HepG2 (cell line): ENCODE results near the gene ASL. TPM values are rescaled to one million over a fixed set of nuclear protein-coding genes. Genes with fewer than 3 reads are reported as not detected.

ENCODE experiments used
- GATAD1 ChIP-seq: IDR thresholded peaks from 2 replicates; pipeline ENCODE4 v1.6.1; 2016; ENCODE audit warnings: missing genetic modification reagents, missing compliant biosample characterization
- MATR3 ChIP-seq: sonication (generic); formaldehyde crosslinking; IDR thresholded peaks from 2 replicates; pipeline ENCODE4 v1.4.0; 2020; ENCODE audit warnings: missing genetic modification reagents
- PITX1 ChIP-seq: sonication (generic); formaldehyde crosslinking; IDR thresholded peaks from 2 replicates; pipeline ENCODE4 v1.5.1; 2020; ENCODE audit warnings: mild to moderate bottlenecking, missing genetic modification reagents
- PTBP1 ChIP-seq: fragments of 200-400 bp; formaldehyde crosslinking; IDR thresholded peaks from 2 replicates; pipeline ENCODE4 v1.6.1; 2018; ENCODE audit warnings: low read length, low read depth; ENCODE audit not compliant: poor library complexity, severe bottlenecking
- SIN3B ChIP-seq: fragments of 150-350 bp; IDR thresholded peaks from 2 replicates; pipeline ENCODE4 v1.6.1; 2014; ENCODE audit warnings: low read length
- SMYD3 ChIP-seq: sonication (generic); formaldehyde crosslinking; IDR thresholded peaks from 2 replicates; pipeline ENCODE4 v1.8.1; 2023; ENCODE audit warnings: mild to moderate bottlenecking, missing genetic modification reagents
- SOX6 ChIP-seq, 2 experiments: fragments of 450-650 bp in 1 of 2; sonication (generic) in 1 of 2; formaldehyde crosslinking in 1 of 2; IDR thresholded peaks; 2 replicates each; pipeline versions ENCODE4 v1.4.0 to v1.6.1; 2017 to 2020; ENCODE audit warnings: antibody characterized with exemption in 1 of 2, mild to moderate bottlenecking in 1 of 2, missing genetic modification reagents in 1 of 2
- TAF1 ChIP-seq: sonication (generic); formaldehyde crosslinking; IDR thresholded peaks from 2 replicates; pipeline ENCODE4 v1.4.0; 2020; ENCODE audit warnings: missing genetic modification reagents
- TBX2 ChIP-seq: sonication (generic); formaldehyde crosslinking; IDR thresholded peaks from 2 replicates; pipeline ENCODE4 v1.5.0; 2020; ENCODE audit warnings: missing genetic modification reagents, mild to moderate bottlenecking, borderline replicate concordance
- ZNF101 ChIP-seq: sonication (generic); formaldehyde crosslinking; IDR thresholded peaks from 2 replicates; pipeline ENCODE4 v1.4.0; 2020; ENCODE audit warnings: mild to moderate bottlenecking, low read depth, missing genetic modification reagents, borderline replicate concordance
- ZNF34 ChIP-seq: sonication (generic); formaldehyde crosslinking; IDR thresholded peaks from 2 replicates; pipeline ENCODE4 v1.4.0; 2020; ENCODE audit warnings: mild to moderate bottlenecking, missing genetic modification reagents, borderline replicate concordance
- ZNF432 ChIP-seq: sonication (generic); formaldehyde crosslinking; IDR thresholded peaks from 2 replicates; pipeline ENCODE4 v1.5.0; 2020; ENCODE audit warnings: missing genetic modification reagents, mild to moderate bottlenecking, borderline replicate concordance
- ZNF629 ChIP-seq: sonication (generic); formaldehyde crosslinking; conservative IDR thresholded peaks from 2 replicates; pipeline ENCODE4 v1.5.0; 2020; ENCODE audit warnings: missing genetic modification reagents
- polyA plus RNA-seq, 8 experiments: library from polyadenylated mRNA; depleted of rRNA in 3 of 8; stranded (reverse) in 7 of 8; unstranded in 1 of 8; fragments of >200 nt; fragmentation: Illumina TruSeq in 4 of 8; extraction: Trizol in 4 of 8; gene quantifications; 2 replicates each; pipeline versions ENCODE4 v1.2.1 to v1.2.3, GENCODE V29; 2011 to 2016; ENCODE audit warnings: low read depth in 4 of 8, missing spikeins in 1 of 8, mixed read lengths in 1 of 8; ENCODE audit not compliant: insufficient read depth in 1 of 8
- total RNA-seq, 5 experiments: library from RNA; depleted of rRNA; stranded (reverse); fragments of >200 nt; fragmentation: Illumina TruSeq; extraction: Trizol; gene quantifications; 2 replicates each; pipeline ENCODE4 v1.2.3, GENCODE V29; 2016; ENCODE audit warnings: low read depth in 1 of 5
- TF ChIP-seq, protein P1 (sequence below): sonication (generic); formaldehyde crosslinking; IDR thresholded peaks from 2 replicates; pipeline ENCODE4 v1.5.1; 2020; ENCODE audit warnings: mild to moderate bottlenecking, missing genetic modification reagents, moderate library complexity
- TF ChIP-seq, protein P2 (sequence below): sonication (generic); formaldehyde crosslinking; conservative IDR thresholded peaks from 2 replicates; pipeline ENCODE4 v1.5.0; 2020; ENCODE audit warnings: missing genetic modification reagents
- TF ChIP-seq, protein P3 (sequence below): sonication (generic); formaldehyde crosslinking; IDR thresholded peaks from 2 replicates; pipeline ENCODE4 v1.5.0; 2020; ENCODE audit warnings: missing genetic modification reagents
- TF ChIP-seq, protein P4 (sequence below): sonication (generic); formaldehyde crosslinking; conservative IDR thresholded peaks from 2 replicates; pipeline ENCODE4 v1.4.0; 2020; ENCODE audit warnings: mild to moderate bottlenecking, missing genetic modification reagents, moderate library complexity
- TF ChIP-seq, protein P5 (sequence below): sonication (generic); formaldehyde crosslinking; IDR thresholded peaks from 2 replicates; pipeline ENCODE4 v1.5.0; 2020; ENCODE audit warnings: mild to moderate bottlenecking, missing genetic modification reagents, moderate library complexity

The ASL gene
- total and polyA plus RNA-seq, 2 of the 13 experiments (the other 11 are each of a cell fraction or from before 2014, with no cell fraction given): 71.4 to 96.5 TPM

DNA sequence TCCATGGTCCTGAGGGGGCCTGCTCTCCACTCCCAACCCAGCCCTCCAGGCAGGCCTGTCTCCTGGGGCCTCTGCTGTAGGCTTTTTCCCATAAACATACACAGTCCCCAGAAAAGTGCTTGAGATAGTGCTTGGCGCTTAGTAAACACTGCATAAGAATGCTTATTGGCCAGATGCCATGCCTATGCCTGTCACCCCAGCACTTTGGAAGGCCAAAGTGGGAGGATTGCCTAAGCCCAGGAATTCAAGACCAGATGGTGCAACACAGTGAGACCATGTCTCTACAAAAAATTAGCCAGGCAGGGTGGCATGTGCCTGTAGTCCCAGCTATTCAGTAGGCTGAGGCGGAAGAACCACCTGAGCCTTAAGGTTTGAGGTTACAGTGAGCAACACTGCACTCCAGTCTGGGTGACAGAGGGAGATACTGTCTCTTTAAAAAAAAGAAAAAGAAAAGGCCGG lies 24.6 kb upstream of the ASL start (continued):
- TF ChIP-seq, protein P1, sequence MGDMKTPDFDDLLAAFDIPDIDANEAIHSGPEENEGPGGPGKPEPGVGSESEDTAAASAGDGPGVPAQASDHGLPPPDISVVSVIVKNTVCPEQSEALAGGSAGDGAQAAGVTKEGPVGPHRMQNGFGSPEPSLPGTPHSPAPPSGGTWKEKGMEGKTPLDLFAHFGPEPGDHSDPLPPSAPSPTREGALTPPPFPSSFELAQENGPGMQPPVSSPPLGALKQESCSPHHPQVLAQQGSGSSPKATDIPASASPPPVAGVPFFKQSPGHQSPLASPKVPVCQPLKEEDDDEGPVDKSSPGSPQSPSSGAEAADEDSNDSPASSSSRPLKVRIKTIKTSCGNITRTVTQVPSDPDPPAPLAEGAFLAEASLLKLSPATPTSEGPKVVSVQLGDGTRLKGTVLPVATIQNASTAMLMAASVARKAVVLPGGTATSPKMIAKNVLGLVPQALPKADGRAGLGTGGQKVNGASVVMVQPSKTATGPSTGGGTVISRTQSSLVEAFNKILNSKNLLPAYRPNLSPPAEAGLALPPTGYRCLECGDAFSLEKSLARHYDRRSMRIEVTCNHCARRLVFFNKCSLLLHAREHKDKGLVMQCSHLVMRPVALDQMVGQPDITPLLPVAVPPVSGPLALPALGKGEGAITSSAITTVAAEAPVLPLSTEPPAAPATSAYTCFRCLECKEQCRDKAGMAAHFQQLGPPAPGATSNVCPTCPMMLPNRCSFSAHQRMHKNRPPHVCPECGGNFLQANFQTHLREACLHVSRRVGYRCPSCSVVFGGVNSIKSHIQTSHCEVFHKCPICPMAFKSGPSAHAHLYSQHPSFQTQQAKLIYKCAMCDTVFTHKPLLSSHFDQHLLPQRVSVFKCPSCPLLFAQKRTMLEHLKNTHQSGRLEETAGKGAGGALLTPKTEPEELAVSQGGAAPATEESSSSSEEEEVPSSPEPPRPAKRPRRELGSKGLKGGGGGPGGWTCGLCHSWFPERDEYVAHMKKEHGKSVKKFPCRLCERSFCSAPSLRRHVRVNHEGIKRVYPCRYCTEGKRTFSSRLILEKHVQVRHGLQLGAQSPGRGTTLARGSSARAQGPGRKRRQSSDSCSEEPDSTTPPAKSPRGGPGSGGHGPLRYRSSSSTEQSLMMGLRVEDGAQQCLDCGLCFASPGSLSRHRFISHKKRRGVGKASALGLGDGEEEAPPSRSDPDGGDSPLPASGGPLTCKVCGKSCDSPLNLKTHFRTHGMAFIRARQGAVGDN (CRISPR knock-in tag): no peak
- TF ChIP-seq ZNF34 (CRISPR knock-in tag): no peak
- no peak for TF ChIP-seq SMYD3 (CRISPR knock-in tag)
- TF ChIP-seq, protein P2, sequence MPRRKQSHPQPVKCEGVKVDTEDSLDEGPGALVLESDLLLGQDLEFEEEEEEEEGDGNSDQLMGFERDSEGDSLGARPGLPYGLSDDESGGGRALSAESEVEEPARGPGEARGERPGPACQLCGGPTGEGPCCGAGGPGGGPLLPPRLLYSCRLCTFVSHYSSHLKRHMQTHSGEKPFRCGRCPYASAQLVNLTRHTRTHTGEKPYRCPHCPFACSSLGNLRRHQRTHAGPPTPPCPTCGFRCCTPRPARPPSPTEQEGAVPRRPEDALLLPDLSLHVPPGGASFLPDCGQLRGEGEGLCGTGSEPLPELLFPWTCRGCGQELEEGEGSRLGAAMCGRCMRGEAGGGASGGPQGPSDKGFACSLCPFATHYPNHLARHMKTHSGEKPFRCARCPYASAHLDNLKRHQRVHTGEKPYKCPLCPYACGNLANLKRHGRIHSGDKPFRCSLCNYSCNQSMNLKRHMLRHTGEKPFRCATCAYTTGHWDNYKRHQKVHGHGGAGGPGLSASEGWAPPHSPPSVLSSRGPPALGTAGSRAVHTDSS: no peak
- no peak for TF ChIP-seq PTBP1
- TF ChIP-seq, protein P3, sequence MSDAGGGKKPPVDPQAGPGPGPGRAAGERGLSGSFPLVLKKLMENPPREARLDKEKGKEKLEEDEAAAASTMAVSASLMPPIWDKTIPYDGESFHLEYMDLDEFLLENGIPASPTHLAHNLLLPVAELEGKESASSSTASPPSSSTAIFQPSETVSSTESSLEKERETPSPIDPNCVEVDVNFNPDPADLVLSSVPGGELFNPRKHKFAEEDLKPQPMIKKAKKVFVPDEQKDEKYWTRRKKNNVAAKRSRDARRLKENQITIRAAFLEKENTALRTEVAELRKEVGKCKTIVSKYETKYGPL: no peak
- TF ChIP-seq ZNF432 (CRISPR knock-in tag): no peak
- no peak for TF ChIP-seq TBX2 (CRISPR knock-in tag)
- TF ChIP-seq, protein P4, sequence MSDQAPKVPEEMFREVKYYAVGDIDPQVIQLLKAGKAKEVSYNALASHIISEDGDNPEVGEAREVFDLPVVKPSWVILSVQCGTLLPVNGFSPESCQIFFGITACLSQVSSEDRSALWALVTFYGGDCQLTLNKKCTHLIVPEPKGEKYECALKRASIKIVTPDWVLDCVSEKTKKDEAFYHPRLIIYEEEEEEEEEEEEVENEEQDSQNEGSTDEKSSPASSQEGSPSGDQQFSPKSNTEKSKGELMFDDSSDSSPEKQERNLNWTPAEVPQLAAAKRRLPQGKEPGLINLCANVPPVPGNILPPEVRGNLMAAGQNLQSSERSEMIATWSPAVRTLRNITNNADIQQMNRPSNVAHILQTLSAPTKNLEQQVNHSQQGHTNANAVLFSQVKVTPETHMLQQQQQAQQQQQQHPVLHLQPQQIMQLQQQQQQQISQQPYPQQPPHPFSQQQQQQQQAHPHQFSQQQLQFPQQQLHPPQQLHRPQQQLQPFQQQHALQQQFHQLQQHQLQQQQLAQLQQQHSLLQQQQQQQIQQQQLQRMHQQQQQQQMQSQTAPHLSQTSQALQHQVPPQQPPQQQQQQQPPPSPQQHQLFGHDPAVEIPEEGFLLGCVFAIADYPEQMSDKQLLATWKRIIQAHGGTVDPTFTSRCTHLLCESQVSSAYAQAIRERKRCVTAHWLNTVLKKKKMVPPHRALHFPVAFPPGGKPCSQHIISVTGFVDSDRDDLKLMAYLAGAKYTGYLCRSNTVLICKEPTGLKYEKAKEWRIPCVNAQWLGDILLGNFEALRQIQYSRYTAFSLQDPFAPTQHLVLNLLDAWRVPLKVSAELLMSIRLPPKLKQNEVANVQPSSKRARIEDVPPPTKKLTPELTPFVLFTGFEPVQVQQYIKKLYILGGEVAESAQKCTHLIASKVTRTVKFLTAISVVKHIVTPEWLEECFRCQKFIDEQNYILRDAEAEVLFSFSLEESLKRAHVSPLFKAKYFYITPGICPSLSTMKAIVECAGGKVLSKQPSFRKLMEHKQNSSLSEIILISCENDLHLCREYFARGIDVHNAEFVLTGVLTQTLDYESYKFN (CRISPR knock-in tag): no peak; the same call in 1 of the 2 replicates
- TF ChIP-seq, protein P5, sequence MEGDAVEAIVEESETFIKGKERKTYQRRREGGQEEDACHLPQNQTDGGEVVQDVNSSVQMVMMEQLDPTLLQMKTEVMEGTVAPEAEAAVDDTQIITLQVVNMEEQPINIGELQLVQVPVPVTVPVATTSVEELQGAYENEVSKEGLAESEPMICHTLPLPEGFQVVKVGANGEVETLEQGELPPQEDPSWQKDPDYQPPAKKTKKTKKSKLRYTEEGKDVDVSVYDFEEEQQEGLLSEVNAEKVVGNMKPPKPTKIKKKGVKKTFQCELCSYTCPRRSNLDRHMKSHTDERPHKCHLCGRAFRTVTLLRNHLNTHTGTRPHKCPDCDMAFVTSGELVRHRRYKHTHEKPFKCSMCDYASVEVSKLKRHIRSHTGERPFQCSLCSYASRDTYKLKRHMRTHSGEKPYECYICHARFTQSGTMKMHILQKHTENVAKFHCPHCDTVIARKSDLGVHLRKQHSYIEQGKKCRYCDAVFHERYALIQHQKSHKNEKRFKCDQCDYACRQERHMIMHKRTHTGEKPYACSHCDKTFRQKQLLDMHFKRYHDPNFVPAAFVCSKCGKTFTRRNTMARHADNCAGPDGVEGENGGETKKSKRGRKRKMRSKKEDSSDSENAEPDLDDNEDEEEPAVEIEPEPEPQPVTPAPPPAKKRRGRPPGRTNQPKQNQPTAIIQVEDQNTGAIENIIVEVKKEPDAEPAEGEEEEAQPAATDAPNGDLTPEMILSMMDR (CRISPR knock-in tag): no peak
- no peak for TF ChIP-seq MATR3 (CRISPR knock-in tag)
- no peak for TF ChIP-seq TAF1 (CRISPR knock-in tag)
- TF ChIP-seq GATAD1 (CRISPR knock-in tag): no peak
- no peak for TF ChIP-seq SIN3B
- TF ChIP-seq SOX6 (IDR thresholded peaks at IDR 0.05): no peak
- peak; percentile 36; the same call in 1 of the 2 replicates for TF ChIP-seq SOX6 (CRISPR knock-in tag; IDR thresholded peaks at IDR 0.05)
- TF ChIP-seq PITX1 (CRISPR knock-in tag): no peak; the same call in 1 of the 2 replicates
- no peak for TF ChIP-seq ZNF101 (CRISPR knock-in tag)
- TF ChIP-seq ZNF629 (CRISPR knock-in tag): no peak
